Fibroblast of lung (primary cell): ENCODE data around the gene KRT34. TPM values are rescaled to one million over a fixed set of nuclear protein-coding genes. Genes with fewer than 3 reads are reported as not detected.
A peak's percentile ranks its signal among the peaks of the same experiment; 100 is the strongest.

ENCODE experiments used
- DNase-seq, 2 donors: peaks; one replicate each; pipeline versions ENCODE4 v3.0.0 to v3.0.0-alpha.2; 2010; ENCODE audit warnings: low read depth in 2 of 2
- H2AFZ ChIP-seq: 2 replicates; pipeline ENCODE4 v1.5.1; 2012; ENCODE audit warnings: low read length, control low read depth, inconsistent platforms
- H3K27ac ChIP-seq: 2 replicates; pipeline ENCODE4 v1.5.1; 2011; ENCODE audit warnings: low read length, control low read depth; ENCODE audit not compliant: insufficient read depth
- H3K27me3 ChIP-seq: 2 replicates; pipeline ENCODE4 v1.5.1; 2011; ENCODE audit warnings: mild to moderate bottlenecking, low read length; ENCODE audit not compliant: control insufficient read depth, insufficient read depth
- H3K36me3 ChIP-seq: 2 replicates; pipeline ENCODE4 v1.5.1; 2011; ENCODE audit warnings: low read length; ENCODE audit not compliant: control insufficient read depth, insufficient read depth
- H3K4me1 ChIP-seq: 2 replicates; pipeline ENCODE4 v1.5.1; 2011; ENCODE audit warnings: low read length; ENCODE audit not compliant: control insufficient read depth, insufficient read depth; ENCODE audit errors: extremely low read depth
- H3K4me2 ChIP-seq: 2 replicates; pipeline ENCODE4 v1.5.1; 2011; ENCODE audit warnings: low read length, control low read depth; ENCODE audit not compliant: insufficient read depth; ENCODE audit errors: extremely low read depth
- H3K4me3 ChIP-seq, 4 experiments: fragments of 200-600 bp in 1 of 4; sonication (generic) in 1 of 4; replicated peaks in 1 of 4; 2 replicates each; pipeline ENCODE4 v1.5.1; 2011 to 2016; ENCODE audit warnings: low read length in 4 of 4, low read depth in 3 of 4, mild to moderate bottlenecking in 3 of 4, control low read depth in 2 of 4, inconsistent platforms in 1 of 4, mixed read lengths in 1 of 4; ENCODE audit not compliant: insufficient read depth in 1 of 4; ENCODE audit errors: control extremely low read depth in 1 of 4
- H3K79me2 ChIP-seq: 2 replicates; pipeline ENCODE4 v1.5.1; 2012; ENCODE audit warnings: mild to moderate bottlenecking, low read length, inconsistent platforms; ENCODE audit not compliant: control insufficient read depth, insufficient read depth
- H3K9ac ChIP-seq: 2 replicates; pipeline ENCODE4 v1.5.1; 2011; ENCODE audit warnings: mild to moderate bottlenecking, low read length, control low read depth; ENCODE audit not compliant: insufficient read depth
- H3K9me3 ChIP-seq: 2 replicates; pipeline ENCODE4 v1.5.1; 2012; ENCODE audit warnings: low read depth, low read length; ENCODE audit not compliant: control insufficient read depth, insufficient read depth
- H4K20me1 ChIP-seq: 2 replicates; pipeline ENCODE4 v1.5.1; 2011; ENCODE audit warnings: low read length; ENCODE audit not compliant: control insufficient read depth, insufficient read depth; ENCODE audit errors: extremely low read depth
- CTCF ChIP-seq, 2 donors: IDR thresholded peaks in 1 of 2; conservative IDR thresholded peaks in 1 of 2; 1 replicate in 1 of 2; 2 replicates in 1 of 2; pipeline ENCODE4 v1.5.1; 2011 to 2012; ENCODE audit warnings: low read length in 2 of 2, control low read depth in 1 of 2, inconsistent platforms in 1 of 2, low read depth in 1 of 2, mild to moderate bottlenecking in 1 of 2
- EZH2 ChIP-seq: IDR thresholded peaks from 2 replicates; pipeline ENCODE4 v1.5.1; 2012; ENCODE audit warnings: low read length, control low read depth, mild to moderate bottlenecking; ENCODE audit errors: missing control alignments
- polyA plus RNA-seq, 2 donors: library from polyadenylated mRNA; depleted of rRNA in 1 of 2; stranded (reverse) in 1 of 2; unstranded in 1 of 2; fragments of >200 nt; gene quantifications; 2 replicates each; pipeline ENCODE4 v1.2.1, GENCODE V29; 2011 to 2012; ENCODE audit warnings: missing spikeins in 1 of 2
- total RNA-seq: library from RNA; depleted of rRNA; stranded (reverse); fragments of >200 nt; gene quantifications from 2 replicates; pipeline ENCODE4 v1.2.1, GENCODE V29; 2014

The KRT34 gene
- total and polyA plus RNA-seq, 2 donors (not counting 1 experiment from before 2014, with no cell fraction given) = under 0.01 to 1.00 TPM

GRCh38 chr17:41392278-41392677, 10.2 kb upstream of the KRT34 start:
- peak; percentile 31 to 55 for DNase-seq
- TF ChIP-seq CTCF (conservative IDR thresholded peaks at IDR 0.05 in 1 of 2, IDR thresholded peaks at IDR 0.05 in 1 of 2; ENCODE audit: low read depth in 1 of 2, low read length in 2 of 2) = no peak
- TF ChIP-seq EZH2 = no peak

DNA sequence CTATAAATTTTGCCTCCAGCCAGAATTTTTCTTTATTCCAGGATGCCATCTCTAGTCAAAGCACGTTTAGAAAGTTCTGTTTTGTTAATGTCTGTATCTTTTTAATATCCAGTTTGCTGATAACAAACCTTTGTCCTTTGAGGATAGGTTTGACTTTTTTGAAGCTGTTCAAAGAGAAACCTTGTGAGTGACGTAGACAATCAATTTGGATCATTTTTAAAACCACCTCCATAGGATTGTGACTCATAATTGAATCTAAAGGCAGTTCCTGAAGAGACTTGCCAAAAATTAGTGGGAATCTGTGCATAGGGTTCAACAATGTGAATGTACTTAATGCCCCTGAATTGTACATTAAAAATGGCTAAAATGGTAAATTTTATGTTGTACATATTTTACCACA, 9.4 kb upstream of the KRT34 start:
- H3K79me2 ChIP-seq = no peaks in the 10 kb centered on the region
- H3K36me3 ChIP-seq = no peaks in the 10 kb centered on the region
- H3K9me3 ChIP-seq = no peaks in the 10 kb centered on the region
- no peak for TF ChIP-seq CTCF (conservative IDR thresholded peaks at IDR 0.05 in 1 of 2, IDR thresholded peaks at IDR 0.05 in 1 of 2; ENCODE audit: low read depth in 1 of 2, low read length in 2 of 2)
- TF ChIP-seq EZH2 = no peak
- no peaks in the 10 kb centered on the region for H4K20me1 ChIP-seq
- H2AFZ ChIP-seq = no peak overlapping the region
- H3K4me2 ChIP-seq = no peak overlapping the region
- H3K27ac ChIP-seq = no peak overlapping the region
- H3K9ac ChIP-seq = no peak overlapping the region
- H3K4me3 ChIP-seq = no peak overlapping the region
- DNase-seq = no peak
- no peaks in the 10 kb centered on the region for H3K4me1 ChIP-seq
- peaks cover 2% of the 10 kb centered on the region for H3K27me3 ChIP-seq

More at GRCh38 chr17:41392278-41392677, 10.2 kb upstream of the KRT34 start:
- Histone ChIP-seq H3K27me3 (peaks cover 2% of the 10 kb centered on the region), H3K9ac (no peak overlapping the region), H3K79me2 (no peaks in the 10 kb centered on the region), H2AFZ (no peak overlapping the region), H3K4me3 (no peak overlapping the region), H3K36me3 (no peaks in the 10 kb centered on the region), H3K4me2 (no peak overlapping the region), H3K27ac (no peak overlapping the region), H3K4me1 (no peaks in the 10 kb centered on the region), H4K20me1 (no peaks in the 10 kb centered on the region), H3K9me3 (no peaks in the 10 kb centered on the region)

GRCh38 chr17:41390411-41390938, 8.4 kb upstream of the KRT34 start:
- Histone ChIP-seq H3K36me3 (no peaks in the 10 kb centered on the region), H3K4me3 (no peak overlapping the region), H3K27me3 (peaks cover 2% of the 10 kb centered on the region), H3K27ac (no peak overlapping the region), H4K20me1 (no peaks in the 10 kb centered on the region), H3K9ac (no peak overlapping the region), H3K4me1 (no peaks in the 10 kb centered on the region), H3K79me2 (no peaks in the 10 kb centered on the region), H3K4me2 (no peak overlapping the region), H3K9me3 (no peaks in the 10 kb centered on the region), H2AFZ (no peak overlapping the region)
- TF ChIP-seq EZH2 (no peak), CTCF (conservative IDR thresholded peaks at IDR 0.05 in 1 of 2, IDR thresholded peaks at IDR 0.05 in 1 of 2; ENCODE audit: low read depth in 1 of 2, low read length in 2 of 2) (no peak)
- no peak for DNase-seq
